Activated CD4-positive, alpha-beta T cell treated with anti-CD3 and anti-CD28 coated beads, Interleukin-2, amount 50 U/mL, for 4 hours (primary cell): Measurements from ENCODE around the gene DNMT1.
"Not testable (repeated sequence)": the region's sequence is repeated elsewhere in the genome, so short reads cannot be mapped to it uniquely, and the experiment has no call there.

ENCODE experiments used
- DNase-seq, 2 experiments: peaks; one replicate each; pipeline ENCODE4 v3.0.0-alpha.2; 2020

The DNMT1 gene

DNA sequence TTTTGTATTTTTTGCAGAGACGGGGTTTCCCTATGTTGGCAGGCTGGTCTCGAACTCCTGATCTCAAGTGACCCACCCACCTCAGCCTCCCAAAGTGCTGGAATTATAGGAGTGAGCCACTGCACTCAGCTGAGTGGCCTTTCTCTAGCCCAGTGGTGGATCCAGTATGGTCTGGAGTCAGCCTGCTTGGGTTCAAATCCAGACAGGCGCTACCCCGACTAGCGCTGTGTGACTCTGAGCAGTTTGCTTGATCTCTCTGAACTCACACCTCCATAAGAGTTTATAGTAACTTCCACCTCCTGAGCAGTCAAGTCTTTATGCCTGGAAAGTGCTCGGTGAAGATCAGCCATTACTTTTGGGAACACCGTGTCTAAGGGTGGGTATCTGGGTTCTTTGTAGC is 25.9 kb upstream of the DNMT1 start:
- DNase-seq, result no peak

DNA sequence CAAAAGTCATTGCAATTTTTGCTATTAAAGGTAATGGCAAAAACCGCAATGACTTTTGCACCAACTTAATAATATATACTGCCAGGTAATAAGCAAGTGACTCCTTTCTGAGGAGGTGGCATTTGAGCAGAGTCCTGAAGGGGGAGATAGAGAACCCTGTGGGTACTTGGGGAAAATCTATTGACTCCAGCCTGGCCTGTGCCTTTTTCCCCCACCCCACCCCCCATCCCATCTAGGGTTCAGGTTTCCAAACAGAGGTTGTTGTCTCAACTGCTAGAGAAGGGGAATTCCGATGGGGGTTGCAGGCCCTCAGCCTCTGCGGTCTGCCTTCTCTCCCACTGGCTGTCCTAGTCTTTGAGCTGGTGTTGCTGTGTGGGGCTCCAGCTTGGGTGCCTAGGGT is 24.9 kb upstream of the DNMT1 start:
- DNase-seq, result peak; percentile 20 to 34

DNA sequence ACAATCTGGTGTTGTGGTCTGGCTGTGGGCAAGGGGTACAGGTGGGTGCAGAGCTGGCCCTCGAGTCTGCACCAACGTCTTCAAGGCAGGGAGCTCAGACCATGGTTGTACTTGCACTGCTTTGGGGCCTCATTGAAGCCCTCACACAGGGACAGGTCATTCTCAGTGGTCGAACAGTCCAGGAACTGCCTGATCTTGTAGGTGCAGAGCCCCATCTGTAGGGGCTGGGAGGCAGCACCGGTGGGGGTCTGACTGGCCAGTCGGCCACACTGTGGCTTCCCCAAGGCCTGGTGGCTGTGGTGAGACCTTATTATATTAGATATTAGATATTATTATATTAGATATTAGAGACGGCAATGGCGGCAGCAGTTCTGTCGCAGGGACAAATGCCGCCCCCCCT is 22.3 kb upstream of the DNMT1 start:
- DNase-seq, result no peak

DNA sequence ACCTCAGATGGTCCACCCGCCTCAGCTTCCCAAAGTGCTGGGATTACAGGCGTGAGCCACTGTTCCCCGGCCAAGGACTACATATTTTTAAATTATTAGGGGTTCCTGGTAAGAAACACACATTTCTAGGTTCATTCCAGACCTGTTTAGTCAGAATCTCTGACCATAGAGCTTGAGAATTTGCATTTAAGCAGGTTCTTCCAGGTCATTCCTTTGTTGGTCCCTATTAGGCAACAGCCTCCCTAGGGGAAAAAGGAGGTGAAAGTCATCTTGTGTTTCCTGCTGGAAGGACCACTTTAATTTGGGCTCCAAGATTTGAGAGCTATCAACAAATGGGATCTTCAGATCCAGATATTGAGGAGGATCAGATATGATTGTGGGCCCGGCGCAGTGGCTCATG is 20.0 kb upstream of the DNMT1 start:
- DNase-seq, result no peak

DNA sequence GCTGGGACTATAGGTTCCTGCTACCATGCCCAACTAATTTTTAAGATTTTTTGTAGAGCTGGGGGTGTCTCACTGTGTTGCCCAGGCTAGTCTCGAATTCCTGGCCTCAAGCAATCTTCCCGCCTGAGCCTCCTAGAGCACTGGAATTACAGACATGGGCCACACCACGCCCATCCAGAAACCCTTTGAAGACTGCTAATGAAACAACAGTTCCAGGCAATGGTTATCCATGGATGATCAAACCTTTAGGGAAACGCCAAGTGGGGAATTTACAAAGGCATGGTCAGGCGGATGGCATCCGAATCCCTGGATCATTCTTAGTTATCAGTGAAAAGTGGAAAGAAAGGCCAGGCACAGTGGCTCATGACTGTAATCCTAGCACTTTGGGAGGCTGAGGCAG is 16.9 kb upstream of the DNMT1 start:
- DNase-seq, result no peak

DNA sequence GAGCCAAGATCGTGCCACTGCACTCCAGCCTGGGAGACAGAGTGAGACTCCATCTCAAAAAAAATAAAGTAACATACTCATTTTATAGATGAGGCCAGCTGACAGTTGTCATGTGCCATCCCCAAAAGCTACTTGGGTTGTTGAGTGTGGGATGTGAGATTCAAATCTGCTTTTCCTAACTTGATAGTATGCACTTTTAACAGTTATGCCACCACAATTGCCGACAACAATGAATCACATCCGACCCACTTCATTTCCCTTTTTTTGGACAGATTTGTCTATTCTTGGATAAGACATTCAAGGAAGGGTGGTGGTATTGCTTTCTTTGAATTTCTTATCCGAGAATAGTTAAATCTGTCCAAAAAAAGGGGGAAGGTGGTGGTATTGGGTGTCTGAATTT is 16.3 kb upstream of the DNMT1 start:
- no peak for DNase-seq

DNA sequence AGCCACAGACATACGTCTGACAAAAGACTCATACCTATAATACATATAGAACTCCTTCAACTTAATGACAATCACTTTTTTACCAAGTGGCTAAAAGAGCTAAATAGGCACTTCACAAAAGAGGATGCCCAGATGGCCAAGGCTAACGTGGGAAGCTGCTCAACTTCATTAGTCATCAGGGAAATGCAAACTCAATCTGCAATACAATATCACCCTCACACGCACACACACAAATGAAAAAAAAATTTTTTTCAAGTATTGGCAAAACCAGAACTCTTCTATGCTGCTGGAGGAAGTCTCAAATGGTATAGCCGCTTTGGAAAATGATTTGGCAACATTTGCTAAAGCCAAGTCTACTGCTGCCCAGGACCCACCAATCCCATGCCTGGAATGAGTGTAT is 14.6 kb upstream of the DNMT1 start:
- DNase-seq, result no peak

DNA sequence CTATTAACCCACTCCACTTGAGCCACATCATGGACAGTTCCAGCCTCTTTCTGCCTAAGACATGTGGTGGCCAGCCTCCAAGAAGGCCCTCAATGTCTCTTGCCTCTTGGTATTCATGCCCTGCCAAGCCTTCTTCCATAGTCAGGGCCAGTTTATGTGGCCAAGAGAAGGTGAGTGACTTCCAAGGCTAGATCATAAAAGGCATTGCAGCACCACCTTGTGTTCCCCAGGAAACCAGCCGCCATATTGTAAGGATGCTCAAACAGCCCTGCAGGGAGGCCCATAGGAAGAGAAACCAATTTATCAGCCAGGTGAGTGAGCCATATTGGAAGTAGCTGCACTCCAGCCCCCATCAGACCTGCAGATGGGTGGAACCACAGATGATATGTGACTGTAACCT is 12.3 kb upstream of the DNMT1 start:
- DNase-seq, result no peak

DNA sequence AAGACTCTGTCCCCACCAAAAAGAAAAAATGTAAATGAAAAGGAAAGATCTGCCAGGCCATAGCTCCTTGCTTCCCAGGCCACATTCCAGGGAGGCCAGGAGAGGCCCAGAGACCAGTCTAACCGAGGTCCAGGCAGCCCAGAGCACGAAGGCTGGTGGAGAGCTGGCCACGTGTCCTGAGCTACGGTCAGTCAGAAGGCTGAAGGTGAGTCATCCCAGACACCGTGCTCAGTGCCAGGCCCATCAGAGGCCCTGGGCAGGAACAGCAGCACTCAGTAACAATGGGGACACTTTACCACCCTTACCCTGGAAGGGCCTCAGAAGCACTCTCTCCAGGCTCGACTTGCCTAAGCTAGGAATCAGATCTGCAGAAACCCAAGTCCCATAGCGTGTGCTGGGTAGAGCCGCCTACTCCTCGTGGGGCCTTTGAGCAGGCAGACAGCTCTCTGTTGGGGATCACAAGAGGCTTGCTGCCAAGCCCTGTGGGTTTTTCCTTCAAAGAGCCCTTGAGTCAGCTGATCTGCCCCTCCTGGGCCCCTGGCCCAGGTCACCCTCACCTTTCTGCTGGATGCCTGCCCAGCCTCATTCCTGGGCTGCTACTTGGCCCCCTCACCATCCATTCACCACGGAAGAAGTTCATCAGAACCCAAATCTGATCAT is 11.6 kb upstream of the DNMT1 start:
- no peak for DNase-seq

DNA sequence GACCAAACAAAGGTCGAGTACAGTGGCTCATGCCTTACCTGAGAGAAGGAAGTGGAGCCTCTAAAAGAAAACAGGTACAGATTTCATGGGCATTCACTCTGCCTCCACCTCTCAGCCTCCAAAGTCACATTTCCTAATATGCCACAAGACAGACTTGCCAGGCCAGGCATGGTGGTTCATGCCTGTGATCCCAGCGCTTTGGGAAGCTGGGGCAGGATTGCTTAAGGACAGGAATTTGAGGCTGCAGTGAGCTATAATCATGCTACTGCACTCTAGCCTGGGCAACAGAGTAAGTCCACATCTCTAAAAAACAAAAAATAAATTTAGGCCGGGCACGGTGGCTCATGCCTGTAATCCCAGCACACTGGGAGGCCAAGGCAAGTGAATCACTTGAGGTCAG is 10.9 kb upstream of the DNMT1 start:
- no peak for DNase-seq

DNA sequence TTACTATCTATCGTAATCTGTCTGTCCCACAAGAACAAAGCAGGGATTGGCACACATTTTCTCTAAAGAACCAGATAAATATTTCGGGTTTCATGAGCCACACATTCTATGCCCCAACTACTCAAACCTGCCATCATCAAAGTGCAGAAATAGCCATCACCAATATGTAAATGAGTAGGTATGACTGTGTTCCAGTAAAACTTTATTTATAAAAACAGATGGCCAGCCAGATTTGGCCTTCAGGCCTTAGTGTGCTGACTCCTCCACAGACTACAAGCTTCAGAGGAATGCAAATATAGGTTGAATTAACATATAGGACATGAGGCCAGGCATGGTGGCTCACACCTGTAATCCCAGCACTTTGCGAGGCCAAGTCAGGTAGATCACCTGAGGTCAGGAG is 8.9 kb upstream of the DNMT1 start:
- DNase-seq, result no peak

DNA sequence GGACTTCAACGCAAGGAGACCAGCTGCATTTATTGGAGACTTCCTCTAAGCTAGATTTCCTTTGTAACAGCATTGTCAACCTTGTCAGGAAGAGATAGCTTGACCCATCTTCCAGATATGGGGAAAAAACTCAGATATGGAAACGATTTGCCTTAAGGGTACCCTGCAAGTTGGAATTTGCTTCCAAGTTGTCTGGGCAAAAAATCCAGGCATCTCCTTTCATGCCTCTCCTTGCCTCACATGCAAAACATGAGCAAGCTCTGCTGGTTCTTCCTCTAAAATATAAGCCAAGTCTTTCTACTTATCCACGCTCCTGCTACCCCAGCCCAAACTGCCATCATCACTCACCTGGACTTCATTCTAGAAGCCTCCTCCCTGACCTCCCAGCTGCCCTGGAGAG is 6.4 kb upstream of the DNMT1 start:
- no peak for DNase-seq

DNA sequence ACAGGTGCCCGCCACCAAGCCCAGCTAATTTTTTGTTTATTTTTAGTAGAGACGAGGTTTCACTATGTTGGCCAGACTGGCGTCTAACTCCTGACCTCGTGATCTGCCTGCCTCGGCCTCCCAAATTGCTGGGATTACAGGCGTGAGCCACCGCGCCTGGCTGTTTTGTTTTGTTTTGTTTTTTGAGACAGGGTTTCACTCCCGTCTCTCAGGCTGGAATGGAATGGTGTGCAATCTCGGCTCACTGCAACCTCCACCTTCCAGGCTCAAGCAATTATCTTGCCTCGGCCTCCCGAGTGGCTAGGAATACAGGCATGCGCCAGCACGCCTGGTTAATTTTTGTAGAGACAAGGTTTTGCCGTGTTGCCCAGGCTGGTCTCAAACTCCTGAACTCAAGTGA is 5.3 kb upstream of the DNMT1 start:
- not testable (repeated sequence) for DNase-seq

DNA sequence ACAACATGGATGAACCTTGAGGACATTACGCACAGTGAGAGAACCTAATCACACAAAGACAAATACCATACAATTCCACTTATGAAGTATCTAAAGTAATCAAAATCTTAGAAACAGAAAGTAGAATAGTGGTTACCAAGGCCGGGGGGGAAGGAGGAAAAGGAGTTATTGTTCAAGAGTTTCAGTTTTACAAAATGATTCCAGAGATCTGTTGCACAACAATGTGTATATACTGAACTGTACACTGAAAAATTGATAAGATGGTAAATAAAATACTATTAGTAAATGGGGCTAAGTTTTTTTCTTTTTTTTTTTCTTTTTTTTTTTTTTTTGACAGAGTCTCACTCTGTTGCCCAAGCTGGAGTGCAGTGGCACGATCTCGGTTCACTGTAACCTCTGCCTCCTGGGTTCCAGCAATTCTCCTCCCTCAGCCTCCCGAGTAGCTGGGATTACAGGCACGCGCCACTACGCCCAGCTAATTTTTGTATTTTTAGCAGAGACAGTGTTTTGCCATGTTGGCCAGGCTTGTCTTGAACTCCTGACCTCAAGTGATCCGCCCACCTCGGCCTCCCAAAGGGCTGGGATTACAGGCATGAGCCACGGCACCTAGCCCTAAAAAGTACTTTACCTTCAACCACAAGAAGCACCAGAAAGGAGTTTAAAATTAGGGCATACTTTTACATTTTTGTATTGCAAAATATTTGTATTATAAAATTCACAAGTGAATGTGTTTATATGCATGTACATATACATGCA is 4.3 kb upstream of the DNMT1 start:
- DNase-seq, result not testable (repeated sequence)

DNA sequence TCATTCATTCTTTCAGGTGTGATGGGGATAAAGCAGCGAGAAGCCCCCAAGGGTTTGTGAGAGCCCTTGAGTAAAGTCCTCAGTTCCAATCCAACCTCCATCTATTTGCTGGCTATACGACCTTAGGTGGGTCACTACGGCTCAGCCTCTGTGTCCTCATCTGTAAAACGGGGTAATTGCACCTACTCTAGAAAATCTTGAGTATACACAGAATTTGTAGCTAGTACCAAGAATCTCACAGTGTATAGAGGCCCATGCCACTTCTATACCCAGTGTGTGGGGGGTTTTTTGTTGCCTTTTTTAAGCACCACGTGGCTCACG is 406 bp upstream of the DNMT1 start:
- no peak for DNase-seq

DNA sequence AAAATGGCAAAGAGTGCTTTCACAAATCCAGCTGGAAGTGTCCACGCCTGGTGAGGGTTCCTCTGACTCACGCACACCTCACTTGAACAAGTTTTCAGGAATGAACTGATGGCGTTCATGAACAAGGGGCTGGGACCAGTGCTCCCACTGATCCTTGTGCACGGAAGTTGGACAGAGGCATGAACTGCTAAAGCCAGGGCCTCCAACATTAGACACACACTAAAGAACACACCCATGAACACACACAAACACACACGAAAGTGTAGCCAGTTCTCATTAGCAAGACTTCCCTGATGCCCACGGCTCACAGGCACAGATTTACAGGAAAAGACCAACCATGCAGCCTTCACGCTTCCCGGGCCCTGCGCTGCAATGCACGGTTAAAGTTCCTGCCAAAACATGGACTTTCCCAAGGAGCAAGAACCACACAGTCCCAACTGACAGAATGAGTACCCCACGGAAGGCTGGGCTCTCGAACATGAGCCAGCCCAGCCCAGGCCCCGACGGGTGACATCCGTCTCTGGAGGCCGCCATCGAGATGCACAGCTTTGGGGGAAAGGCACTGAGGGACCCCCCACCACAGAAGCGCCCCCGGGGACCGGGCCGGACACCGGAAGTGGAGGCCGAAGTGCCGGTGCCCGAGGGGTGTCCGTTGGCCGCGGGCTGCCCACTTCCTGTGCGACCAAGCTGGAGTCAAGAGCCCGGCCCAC is 808 bp downstream of the DNMT1 start:
- no peak for DNase-seq

DNA sequence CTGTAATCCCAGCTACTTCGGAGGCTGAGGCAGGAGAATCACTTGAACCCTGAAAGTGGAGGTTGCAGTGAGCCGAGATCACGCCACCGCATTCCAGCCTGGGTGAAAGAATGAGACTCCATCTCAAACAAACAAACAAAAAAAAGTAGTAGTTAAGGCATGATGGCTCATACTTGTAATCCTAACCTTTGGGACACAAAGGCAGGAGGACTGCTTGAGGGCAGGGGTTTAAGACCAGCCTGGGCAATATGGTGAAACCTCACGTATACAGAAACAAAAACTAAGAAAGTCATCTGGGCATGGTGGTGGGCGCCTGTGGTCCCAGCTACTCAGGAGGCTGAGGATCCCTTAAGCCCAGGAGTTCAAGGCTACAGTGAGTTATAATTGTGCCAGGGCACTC is 1.8 kb downstream of the DNMT1 start:
- no peak for DNase-seq

DNA sequence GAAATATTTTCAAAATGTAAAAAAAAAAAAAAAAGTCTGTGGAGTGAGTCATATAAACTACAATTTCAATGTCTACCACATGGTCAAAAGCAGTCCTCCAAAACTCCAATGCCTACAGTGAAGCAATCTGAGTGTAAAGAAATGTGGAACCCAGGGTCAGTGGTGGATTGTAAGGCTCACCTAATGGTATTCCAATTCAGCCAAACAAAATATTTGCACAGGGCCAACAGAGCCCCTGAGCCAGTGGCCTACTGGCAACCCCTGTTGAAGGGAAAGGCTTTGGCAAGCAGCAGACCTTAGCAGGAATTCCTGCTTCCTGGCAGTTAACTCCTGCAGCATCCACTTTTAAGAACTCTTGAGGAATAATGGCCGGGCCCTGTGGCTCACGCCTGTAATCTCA is 3.4 kb downstream of the DNMT1 start:
- no peak for DNase-seq

DNA sequence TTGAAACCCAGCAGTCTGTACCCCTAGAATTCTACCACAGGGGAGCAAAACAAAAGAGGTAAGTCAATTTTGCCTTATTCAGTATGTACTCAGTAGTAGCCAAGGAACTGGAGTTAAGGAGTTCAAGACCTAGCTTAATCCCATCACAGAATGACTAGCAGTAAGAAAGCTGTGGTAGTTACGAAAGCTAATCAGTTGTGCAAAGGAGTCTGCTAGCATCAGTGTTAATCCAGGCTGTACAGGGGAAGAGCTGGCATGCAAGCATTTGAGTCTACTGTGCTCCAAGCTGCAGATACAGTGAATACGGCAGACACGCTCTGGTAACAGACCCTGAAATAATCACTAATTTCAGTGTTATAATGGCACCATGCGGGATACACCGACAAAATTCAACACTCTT is 4.7 kb downstream of the DNMT1 start:
- DNase-seq, result no peak

DNA sequence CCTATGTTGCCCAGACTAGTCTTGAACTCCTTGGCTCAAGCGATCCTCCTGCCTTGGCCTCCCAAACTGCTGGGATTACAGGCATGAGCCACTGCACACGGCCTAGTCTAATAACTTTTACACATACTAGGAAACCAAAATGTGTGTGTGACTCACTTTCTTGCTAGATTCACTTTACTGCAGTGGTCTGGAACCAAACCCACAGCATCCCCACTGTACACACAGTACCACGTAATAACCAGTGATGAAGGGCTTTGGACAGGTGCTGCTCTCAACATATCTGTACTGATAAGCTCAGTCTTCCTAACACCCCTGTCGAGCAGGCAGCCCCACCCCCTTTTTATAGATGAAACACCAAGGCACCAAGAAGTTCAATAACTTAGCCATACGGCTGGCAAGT is 5.1 kb downstream of the DNMT1 start:
- DNase-seq, result no peak

DNA sequence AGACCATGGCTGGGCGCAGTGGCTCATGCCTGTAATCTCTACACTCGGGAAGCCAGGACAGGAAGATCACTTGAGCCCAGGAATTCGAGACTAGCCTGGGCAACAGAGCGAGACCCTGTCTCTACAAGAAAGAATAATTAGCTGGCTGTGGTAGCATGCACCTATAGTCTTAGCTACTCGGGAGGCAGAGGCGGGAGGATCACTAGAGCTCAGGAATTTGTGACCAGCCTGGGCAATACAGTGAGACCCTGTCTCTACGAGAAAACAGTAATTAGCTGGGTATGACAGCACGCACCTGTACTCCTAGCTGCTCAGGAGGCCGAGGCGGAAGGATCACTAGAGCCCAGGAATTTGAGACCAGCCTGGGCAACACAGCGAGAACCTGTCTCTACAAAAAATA is 7.4 kb downstream of the DNMT1 start:
- DNase-seq, result no peak

DNA sequence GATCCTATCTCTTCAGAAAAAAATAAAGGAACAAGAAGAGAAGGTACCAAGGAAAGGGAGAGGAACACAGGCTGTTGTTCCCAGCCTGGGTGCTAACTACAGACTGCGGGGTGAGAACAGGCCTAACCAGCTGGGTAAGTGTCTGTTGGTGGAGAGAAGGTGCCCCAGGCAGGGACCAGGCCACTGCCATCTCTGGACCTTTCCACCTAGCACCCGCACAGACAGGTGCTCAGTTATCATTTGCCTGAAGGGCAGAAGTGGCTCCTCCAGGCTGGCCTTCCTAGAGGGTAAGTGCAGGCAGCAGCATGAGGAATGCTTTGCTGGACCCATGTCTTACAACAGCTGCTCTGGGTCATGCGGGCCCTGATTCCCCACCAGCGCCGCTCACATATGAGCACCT is 10.1 kb downstream of the DNMT1 start:
- no peak for DNase-seq

DNA sequence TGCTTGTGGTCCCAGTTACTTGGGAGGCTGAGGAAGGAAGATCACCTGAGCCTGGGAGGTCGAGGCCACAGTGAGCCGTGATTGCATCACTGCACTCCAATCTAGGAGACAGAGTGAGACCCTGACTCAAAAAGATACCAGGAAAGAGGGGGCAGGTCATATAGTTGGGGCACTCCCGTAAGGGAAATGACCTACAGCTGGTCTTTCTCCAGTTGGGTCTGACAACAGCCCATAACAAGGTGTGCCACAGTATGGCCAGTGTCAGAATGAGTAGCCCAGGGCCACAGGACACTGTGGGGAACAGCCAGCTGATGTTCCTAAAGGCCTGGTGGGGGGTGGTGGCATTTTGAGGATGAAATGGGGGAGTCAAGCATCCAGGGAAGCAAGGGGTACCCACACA is 10.8 kb downstream of the DNMT1 start:
- no peak for DNase-seq

DNA sequence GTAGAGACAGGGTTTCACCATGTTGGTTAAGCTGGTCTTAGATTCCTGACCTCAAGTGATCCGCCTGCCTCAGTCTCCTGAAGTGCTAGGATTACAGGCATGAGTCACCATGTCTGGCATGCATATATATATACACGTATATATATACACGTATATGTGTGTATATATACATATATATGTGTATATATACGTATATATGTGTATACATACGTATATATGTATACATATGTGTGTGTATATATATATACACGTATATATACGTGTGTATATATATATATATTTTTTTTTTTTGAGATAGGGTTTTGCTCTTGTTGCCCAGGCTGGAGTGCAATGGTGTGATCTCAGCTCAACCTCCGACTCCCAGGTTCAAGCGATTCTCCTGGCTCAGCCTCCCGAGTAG is 11.9 kb downstream of the DNMT1 start:
- DNase-seq, result no peak

DNA sequence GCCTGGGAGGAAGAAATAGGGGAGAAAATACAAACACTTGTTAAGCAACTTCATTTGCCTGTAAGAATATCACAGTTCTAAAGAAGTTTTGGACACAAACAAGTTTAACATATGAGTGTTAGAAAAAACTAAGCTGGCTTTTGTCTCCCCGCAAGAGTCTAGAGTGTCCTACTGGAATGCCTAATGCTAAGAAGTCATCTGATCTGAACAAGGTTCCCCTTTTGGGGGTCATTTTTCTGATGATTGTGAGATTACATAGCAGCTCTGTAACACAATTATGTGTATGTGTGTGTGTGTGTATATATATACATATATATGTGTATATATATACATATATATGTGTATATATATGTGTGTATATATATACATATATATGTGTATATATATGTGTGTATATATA is 12.7 kb downstream of the DNMT1 start:
- DNase-seq, result no peak
